GM18873 (cell line): ENCODE measurements around the gene SLITRK6.
"Not testable (repeated sequence)": the region's sequence is repeated elsewhere in the genome, so short reads cannot be mapped to it uniquely, and the experiment has no call there.

Source experiments
- ATAC-seq: cut with Tn5 transposase; IDR thresholded peaks from one replicate; pipeline ENCODE4 v1.9.1; 2021; ENCODE audit warnings: mild to moderate bottlenecking, moderate library complexity, moderate number of reproducible peaks; ENCODE audit not compliant: unreplicated experiment, low FRiP score

Gene SLITRK6

GRCh38 chr13:85799097-85799582 lies at the start of gene SLITRK6:
TSS of gene SLITRK6 (minus strand) at chr13:85799419. CDS start at chr13:85796508, 2,911 bp downstream.
- ATAC-seq, result no peak

GRCh38 chr13:85847012-85847411 lies 47.8 kb upstream of the SLITRK6 start:
- ATAC-seq, result no peak

- no peak for ATAC-seq
Measured at GRCh38 chr13:85841427-85841826, 42.2 kb upstream of the SLITRK6 start.

- no peak for ATAC-seq
Measured at GRCh38 chr13:85833921-85834320, 34.7 kb upstream of the SLITRK6 start.

DNA sequence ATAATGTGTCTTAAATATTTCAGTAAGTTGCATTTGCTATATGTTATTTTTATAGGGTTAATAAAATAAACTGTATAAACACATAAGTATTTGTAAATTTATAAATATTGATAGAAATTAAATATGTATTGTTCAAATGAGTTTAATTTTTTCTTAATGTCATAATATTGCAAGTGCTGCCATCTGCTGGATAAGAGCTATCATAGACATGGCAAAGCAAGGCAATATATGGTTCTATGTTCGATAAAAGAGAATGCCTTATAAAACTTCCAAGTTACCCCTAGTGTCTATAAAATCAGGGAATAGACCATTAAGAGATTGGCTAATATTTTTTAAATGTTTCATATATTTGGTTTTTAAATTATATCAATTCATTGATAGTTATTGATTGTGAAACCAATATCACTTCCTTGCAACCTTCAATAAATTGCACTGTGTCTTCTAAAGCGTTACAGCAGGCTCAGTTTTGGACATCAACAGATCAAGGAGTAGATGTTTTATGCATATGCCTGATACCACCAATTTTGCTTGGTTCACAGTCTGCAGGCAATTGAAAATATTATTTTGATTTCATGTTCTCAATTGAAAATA lies 29.0 kb upstream of the SLITRK6 start:
- ATAC-seq, result no peak

DNA sequence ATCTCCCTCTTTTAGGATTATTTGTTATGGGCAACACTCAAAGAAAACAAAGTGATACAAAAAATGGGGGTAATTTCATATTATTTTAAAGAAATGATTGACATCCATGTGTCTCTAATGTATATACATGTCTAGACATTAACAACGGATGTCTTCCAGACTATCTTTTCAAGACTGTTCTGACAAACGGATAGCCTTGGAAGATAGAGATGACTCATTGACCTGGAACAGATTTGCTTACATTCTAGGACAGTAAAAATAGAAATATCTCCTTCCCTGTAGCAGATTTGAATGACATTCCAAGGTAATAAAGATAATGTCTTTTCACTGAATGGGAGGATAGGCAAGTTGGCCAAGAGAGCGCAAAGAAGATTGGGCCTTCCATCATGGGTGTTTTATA lies 26.2 kb upstream of the SLITRK6 start:
- ATAC-seq, result no peak

DNA sequence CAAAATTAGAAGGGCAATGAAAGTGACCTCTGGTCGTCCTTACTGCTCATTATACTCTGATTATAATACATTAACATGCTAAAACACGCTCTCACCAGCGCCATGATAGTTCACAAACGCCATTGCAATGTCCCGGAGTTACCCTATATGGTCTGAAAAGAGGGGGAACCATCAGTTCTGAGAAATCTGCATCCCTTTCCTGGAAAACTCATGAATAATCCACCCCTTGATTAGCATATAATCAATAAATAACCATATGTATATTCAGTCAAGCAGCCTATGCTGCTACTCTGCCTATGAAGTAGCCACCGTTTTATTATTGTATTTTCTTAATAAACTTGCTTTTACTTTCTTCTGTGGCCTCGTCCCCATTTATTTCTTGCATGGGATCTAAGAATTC lies 24.6 kb upstream of the SLITRK6 start:
- no peak for ATAC-seq

- ATAC-seq, result no peak
Measured at GRCh38 chr13:85819513-85819912, 20.3 kb upstream of the SLITRK6 start.

DNA sequence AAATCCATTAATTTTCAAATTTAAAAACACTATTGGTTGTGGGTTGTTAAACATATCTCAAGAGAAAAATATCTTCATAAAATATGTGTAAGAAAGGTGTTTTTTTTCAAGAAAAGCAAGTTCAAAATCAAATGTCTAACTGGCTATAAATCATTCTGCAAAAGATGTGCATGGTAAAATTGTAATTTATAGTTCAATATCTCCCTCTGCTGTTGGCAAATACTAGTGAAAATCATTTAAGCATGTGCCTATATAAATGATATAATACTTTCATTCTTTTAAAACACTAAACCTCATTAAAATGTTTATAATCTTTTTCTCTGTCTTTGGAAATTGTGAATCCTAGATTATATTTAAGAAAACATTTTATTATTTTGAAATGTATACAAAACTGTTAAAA lies 17.2 kb upstream of the SLITRK6 start:
- no peak for ATAC-seq

GRCh38 chr13:85812282-85812681 lies 13.1 kb upstream of the SLITRK6 start:
- no peak for ATAC-seq

DNA sequence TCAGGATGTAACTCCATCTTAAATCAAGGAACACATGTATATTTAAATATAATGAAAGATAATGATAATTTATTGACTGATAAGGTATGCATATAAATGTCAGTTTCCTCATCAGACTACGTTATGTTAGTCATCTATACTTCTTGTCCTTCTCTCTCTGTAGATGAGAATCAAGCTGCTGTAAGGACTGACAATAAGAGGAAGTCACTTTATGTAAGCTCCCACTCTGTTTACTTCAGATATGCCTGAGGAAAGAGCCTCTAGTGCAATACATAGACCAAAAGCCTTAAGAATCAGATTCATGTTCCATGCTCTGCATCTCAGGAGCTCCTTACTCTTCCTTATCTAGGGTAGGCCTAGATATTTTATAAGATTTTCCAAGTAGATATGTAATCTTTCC lies 9.6 kb upstream of the SLITRK6 start:
- no peak for ATAC-seq

DNA sequence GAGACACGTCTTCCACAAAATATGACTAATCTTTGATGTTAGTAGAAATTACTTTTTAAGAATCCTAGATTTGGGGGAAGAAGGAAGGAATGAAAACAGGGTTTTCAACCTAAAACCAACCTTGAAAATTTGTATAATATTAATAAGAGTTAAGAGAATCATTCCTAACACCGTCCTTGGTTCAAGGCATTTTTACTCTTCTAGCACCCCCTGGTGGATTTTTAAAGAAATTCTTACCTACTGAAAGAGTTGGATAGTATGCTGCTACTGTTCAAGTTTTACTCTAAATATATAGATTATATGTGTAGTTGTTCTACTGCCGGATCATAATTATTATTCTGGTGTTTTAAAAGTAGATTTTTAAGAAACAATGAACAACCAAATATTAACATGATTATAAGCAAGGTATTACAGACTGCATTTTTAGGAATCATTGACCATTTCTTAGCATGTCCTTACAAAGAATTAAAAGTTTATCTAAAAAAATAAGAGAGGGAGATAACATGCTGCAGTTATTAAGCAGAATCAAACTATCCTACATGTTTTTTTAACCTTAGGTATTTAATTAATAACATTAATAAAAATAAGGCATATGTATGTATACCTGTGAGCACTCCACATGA lies 7.4 kb upstream of the SLITRK6 start:
- ATAC-seq, result peak; percentile 65

GRCh38 chr13:85798556-85798955 lies 663 bp downstream of the SLITRK6 start:
- ATAC-seq, result no peak

DNA sequence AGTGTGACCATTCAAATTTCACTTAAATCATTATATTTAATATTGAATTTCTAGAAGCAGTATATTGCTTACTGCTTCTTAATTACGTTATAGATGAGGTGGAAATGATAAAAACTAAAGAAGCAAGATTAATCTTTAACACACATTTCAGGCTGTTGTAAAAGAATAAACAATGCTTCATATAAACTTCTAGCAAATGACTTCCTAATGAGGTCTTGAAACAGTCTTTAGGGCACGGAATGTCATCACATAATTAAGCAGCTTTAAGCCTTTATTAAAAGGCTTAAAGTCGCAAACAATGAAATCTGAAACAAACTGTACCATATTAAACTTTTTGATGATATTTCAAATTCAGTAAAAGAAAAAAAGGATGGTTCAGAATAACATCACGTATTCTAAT lies 1.9 kb downstream of the SLITRK6 start:
- no peak for ATAC-seq

DNA sequence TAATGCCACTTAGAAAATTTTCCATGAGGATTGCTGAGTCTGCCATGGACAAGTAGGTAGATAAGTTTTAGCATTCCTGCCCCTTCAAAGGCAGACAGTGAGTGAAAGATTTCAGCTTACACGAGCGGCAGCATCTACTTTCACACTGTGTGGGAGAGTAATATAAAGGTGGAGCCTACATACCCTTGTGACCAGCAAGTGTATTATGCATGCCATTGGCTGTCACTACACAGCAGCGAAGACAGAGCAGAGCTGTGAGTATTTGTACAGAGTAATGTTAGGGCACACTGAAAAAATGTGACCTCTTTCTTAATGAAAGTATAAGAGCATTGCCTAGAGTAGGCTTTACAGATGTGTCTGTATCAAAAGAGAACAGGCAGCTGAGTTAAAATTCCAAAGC lies 14.0 kb downstream of the SLITRK6 start:
- no peak for ATAC-seq

DNA sequence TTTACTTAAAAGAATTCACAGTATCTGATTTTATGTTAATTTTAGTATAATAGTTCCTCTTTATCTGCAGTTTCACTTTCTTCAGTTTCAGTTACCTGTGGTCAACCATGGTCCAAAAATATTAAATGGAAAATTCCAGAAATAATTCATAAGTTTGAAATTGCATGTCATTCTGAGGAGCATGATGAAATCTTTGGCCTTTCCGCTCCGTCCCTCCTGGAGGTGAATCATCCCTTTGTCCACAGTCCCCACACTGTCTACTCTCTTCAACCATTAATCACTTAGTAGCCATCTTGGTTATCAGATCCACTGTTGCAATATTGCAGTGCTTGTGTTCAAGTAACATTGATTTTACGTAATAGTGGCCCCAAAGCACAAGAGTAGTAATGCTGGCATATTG lies 26.9 kb downstream of the SLITRK6 start:
- no peak for ATAC-seq

GRCh38 chr13:85771856-85772255 lies 27.4 kb downstream of the SLITRK6 start:
- ATAC-seq, result no peak

GRCh38 chr13:85768946-85769345 lies 30.3 kb downstream of the SLITRK6 start:
- ATAC-seq, result no peak

GRCh38 chr13:85755123-85755522 lies 44.1 kb downstream of the SLITRK6 start:
- no peak for ATAC-seq

DNA sequence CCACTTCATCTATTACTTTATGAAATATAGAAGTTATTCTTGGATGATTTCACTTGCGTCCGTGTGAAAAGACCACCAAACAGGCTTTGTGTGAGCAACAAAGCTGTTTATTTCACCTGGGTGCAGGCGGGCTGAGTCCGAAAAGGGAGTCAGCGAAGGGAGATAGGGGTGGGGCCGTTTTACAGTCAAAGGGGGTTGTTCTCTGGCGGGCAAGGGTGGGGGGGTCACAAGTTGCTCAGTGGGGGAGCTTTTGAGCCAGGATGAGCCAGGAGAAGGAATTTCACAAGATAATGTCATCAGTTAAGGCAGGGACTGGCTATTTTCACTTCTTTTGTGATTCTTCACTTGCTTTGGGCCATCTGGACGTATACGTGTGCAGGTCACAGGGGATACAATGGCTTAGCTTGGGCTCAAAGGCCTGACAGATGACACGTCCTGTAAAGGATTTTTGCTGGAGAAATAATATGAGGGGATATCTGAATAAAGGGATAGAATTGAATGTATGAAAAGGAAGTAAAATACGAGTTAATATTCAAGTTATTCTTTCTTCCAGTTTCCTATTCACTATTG lies 55.9 kb downstream of the SLITRK6 start:
- not testable (repeated sequence) for ATAC-seq
